ENCODE results near the gene PER1.
"Not testable (repeated sequence)": the region's sequence is repeated elsewhere in the genome, so short reads cannot be mapped to it uniquely, and the experiment has no call there.

PER1 gene

DNA sequence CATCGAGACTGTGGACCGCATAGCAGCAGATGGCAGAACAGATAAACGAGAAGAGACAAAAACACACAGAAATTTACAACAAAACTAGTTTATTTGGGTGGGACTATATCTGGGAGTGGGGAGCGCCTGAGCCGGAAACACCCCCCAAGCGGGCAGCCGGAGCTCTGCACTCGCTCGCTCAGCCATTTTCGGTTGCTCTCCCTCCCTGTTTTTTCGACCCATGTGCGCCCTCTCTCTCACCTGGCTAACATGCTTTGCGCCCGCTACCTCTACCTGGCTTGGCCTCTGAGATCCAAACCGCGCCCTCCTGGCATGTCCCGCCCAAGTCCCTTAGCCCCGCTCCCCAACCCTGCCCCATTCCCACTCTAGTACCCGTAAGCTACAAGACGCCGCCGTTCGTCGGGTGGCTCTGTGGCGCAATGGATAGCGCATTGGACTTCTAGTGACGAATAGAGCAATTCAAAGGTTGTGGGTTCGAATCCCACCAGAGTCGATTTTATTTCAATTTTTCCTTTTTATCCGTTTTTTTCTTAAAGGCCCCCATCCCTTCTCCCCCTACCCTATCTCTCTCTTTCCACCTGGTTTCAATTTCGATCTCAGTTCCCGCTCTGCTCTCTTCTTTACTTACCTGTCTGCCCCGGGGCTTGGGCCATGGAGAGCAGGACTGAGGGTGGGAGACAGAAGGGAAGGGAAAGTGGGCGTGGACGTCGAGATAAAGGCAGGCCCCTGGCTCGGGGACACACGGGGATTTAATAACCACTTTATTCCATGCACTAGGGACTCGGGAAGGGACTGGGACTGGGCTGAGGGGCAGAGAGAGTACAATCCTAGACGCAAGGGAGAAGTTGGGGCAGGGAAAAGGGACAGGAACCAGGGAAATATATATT is 31.4 kb downstream of the PER1 start:
- DNase-seq = peak; percentile 67 to 69

DNA sequence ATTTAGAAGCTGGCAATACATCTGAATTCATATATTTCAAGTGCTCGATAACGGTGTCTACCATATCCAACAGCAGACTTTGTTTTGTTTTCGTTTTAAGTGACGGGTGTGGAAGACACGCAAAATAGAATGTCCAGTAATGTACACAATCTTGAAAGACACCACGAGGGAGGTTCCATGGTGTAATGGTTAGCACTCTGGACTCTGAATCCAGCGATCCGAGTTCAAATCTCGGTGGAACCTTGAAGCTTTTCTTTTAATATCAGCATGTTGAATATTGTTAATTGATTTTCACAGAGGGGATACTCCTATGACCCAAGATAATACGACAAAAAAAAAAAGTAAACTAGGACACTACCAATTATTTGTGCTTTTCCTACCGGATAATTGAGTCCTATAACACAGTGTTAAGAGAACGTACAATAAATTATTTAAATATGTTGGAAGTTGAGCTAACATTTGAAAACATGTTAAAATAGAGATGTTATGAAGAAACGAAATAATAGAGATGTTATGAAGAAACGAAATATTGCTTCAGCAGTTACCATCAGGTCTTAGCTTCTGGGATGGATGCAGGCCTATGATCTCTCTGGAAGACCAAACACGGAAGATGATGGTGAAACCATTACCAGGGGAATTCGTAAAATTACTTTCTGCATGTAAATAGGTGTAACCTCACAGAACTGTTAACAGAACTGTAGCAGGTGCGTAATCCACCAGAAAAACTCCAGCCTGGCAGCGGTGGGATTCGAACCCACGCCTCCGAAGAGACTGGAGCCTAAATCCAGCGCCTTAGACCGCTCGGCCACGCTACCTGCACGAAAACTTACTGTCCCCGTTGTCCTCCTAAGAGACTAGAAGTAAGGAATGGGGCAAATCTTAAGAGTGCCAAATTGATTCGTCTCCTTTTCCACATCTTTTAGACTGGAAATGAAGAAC is 32.4 kb downstream of the PER1 start:
- peak; percentile 78 to 80 for DNase-seq

DNA sequence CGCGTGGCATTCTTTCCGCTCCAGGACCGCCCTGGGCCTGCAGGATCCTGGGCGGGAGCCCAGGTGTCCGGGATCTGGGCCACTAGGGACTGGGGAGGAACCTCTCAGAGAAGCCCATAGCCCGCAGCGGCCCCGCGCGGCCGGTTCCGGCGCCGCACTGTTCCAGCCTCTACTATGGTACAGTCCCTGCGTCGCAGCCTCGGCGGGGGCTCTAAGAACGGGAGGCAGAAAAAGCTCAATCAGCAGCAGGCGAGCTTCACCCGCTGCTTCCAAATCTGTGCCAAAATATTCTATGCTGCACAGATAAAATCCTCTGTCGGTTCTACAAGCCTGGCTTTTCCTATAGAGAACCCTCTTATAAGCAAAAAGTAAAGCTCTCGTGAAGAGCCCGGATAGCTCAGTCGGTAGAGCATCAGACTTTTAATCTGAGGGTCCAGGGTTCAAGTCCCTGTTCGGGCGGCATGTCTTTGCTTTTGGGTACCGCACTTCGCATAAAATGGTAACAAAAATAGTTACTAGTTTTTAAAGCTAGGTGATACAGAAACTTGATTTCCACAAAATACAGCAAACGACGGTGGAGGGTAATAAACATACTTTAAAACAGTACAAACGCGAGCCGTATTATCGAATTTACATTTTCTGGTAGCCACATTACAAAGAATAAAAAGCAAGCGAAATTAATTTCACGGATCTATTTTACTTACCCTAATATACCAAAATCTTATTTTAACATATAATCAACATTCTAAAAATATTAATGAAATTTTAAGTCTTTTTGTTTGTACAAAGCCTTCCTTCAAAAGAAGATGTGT is 33.2 kb downstream of the PER1 start:
- peak; percentile 82 to 83 for DNase-seq

DNA sequence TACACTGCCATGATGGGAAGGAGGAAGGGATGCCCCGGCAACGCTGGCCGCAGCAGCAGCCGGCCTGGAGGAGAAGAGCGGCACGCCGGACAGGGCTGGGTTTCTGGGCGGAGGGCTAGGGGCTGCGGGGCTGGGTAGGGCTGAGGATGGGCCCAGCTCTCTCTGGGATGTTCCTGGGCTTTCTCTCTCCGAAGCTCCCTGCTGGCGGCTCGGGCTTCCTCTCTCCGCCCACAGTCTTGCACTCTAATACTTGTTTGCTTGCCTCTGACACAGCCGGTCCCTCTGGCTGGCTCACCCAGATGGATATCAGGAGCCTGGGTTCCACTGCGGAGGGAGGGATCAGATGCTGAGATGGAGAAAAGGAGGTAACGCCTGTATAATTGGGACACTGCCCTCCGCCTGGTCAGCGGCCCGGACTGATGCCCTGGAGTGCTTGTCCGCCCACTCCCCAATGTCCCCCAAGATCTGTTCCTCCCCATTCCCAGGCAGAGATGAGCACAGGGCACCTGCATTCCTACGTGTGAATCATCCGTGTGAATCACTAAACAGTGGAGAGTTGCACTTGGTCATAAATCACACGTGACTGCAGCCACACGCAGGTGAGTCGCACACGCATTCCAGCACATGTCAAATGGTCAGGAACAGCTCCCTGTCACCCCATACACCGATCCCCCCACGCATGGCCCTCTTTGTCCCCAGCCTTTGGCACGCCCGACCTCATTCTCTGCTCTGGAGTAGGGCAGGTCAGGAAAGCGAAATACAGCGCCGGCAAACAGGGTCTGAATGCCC is 34.0 kb downstream of the PER1 start, which contains the start of gene ALOXE3:
Gene ALOXE3, minus strand, starts transcription at position 535 of the 789 bp plus-strand sequence. Its CDS starts 524 bp downstream, at position 11.
- DNase-seq = peak in 1 of 2 experiments; percentile 29

DNA sequence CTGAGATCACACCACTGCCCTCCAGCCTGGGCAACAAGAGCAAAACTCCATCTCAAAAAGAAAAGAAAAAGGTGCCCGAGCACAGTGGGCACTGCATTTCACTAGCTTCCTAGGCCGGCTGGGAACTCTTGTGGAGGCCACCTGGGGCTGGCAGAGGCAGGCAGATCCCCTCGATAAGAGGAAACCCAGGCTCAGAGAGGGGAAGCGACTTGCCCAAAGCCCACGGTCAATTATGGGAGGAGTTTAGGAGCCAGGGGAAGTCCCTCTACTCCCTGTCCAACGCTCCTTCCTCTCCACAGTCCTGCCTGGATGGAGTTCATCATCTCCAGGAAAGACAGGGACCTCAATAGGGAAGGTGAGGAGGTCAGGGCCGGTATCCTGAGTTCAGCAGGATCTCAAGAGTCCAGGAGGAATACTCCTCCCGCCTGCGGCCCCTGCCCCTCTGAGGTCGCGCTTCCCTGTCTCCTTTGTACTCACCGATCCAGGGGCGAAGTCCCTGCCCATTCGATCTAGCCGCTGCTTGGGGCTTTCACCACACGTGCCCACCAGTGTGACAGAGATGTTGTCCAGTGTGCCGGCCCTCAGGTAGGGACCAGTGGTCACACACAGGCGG is 34.7 kb downstream of the PER1 start:
- DNase-seq = no peak

DNA sequence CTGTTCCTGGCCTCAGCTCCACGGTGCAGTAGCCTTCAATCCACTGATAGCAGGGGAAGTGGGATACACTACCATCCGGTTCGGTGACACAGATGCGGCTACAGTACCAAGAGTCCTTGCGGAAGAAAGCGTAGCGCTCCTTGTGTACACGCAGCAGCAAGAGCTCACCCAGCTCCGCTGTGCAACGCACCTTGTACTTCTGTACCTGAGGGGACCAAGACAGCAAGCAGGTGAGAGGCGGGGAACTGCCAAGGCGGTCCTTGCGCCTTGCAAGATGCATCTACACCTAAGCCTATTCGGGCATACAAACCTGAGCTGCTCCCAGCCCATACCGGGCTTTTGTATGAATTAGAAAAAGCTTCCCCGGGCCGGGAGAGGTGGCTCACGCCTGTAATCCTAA is 35.4 kb downstream of the PER1 start:
- DNase-seq = no peak

DNA sequence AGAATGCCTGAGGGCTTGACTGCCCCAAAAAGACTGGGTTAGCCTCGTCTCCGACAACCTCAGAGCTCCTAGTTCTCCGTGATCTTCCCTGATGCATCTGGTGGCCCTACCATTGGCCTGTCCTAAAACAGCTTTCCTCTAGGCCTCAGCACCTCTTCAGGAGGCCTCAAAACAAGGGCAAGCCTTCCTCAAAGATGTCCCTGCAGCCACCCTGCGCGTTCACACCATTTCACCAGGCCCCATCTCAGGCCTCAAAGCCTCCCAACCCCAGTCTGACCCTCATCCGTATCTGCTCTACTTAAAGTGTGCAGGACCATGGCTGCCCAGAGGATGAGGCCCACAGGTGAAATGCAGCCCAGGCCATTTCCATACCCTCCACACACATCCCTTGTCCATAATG is 41.3 kb downstream of the PER1 start:
- no peak for DNase-seq

DNA sequence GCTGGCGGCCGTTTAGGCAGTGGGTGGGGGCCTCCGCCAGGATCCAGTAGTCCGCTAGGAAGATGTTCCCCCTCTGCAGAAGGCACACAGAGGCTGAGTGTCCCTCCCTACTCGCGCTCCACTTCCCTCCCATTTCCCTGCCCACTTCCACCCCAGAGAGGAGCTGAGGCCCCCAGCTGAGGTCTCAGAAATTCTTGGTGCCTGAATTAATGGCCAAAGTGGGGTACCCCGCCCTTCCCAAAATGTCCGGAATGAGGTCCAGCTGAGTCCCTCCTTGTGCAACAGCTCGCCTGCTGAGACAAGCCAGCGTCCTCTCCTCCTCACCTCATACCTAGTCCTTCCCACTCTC is 41.8 kb downstream of the PER1 start:
- DNase-seq = no peak

DNA sequence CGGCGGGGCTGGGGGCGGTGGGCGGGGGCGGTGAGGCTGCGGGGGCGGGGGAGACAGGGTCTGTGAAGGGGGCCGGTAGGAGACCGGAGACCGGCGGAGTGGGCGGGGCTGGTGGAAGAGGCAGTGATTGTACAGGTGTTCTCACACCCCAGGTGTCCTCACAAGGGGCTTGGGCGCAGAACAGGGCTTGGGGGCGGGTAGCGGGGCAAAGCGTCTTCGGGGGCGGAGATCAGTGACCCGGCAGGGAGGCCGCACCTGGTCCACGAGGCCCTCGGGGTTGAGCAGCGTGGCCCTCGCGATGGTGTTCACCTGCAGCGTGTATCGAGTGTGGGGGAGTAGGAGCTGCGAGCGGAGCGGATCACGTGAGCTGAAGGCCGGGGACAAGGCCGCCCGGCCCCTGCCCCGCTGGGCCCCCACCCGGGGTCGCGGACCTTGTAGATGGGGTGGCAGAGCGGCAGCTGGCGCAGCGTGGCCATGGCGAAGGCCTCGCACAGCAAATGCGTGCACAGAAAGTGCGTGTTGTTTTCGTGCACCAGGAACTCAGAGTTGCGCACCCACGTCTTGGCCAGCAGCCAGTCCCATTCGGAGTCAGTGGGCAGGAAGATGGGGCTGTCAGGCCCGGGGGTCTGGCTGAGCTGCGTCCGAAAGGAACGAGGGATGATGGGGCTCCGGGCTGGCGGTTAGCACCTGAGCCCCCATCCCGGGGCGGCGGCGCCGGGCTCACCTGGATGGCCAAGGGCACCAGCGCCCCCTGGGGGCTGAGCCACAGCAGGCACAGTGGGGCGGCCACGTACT is 42.3 kb downstream of the PER1 start:
- DNase-seq = peak; percentile 76 to 78

DNA sequence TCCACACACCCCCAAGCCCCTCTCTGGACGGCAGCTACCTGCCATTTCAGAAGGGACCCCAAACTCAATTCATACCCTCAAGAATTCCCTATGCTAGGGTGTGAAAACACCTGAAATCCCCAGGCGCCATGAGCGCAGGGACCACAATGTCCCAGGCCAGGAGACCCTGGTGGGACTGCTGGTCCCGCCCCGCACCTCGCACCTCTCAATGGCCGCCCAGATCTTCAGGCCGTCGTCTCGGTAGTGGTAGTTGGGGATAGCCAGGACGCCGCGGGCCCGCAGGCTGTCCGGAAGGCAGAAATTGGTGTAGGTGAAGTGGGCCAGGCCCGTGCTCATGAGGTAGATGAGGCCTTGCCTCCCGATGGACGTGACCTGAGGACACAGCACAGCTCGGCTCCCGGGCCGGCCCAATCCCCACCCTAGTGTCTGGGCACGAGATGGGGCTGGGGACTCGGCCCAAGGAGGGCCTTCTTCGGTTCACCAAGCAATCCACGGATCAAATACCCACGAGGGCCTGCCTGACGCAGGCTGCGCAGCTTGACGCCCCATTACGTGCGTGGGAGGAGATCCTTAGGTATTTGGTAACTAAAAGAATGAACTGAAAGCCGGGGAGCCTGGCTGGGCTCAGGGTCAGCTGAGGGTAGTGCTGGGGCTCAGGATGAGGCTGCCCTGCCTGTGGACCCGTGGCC is 43.1 kb downstream of the PER1 start:
- DNase-seq = no peak

DNA sequence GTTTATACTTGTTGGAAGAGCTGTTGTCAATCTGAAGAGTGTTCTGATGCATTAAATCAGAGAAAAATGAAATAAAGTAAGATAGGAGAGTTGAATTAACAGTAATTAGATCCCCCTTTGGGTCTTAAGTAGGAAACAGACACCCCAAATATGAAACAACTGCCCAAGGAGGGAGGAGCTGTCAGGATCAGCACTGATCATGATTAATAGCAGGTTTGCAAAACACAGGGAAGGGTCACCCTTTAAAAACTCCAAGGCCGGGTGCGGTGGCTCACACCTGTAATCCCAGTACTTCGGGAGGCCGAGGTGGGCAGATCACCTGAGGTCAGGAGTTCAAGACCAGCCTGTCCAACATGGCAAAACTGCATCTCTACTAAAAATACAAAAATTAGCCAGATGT is 45.2 kb downstream of the PER1 start:
- DNase-seq = not testable (repeated sequence)

DNA sequence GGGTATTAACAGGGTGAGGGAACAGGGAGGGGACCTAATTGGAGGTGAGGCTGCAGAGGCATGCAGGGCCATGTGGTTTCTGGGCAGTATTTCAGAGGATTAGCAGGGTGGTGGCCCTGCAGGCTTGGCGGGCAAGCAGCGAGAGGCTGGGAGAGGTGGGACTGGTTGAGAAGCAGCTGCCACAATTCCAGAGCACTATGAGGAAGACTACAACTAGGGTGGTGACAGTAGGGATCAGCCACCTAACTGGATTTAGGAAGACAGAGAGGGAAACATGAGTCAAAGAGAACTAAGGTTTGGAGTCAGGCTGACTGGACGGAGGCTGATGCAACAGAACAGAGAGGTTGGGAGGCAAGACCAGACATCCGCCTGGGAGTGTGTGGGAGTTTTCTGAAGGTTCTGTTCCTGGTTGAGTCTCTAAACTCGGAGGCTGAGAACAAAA is 46.2 kb downstream of the PER1 start:
- no peak for DNase-seq

DNA sequence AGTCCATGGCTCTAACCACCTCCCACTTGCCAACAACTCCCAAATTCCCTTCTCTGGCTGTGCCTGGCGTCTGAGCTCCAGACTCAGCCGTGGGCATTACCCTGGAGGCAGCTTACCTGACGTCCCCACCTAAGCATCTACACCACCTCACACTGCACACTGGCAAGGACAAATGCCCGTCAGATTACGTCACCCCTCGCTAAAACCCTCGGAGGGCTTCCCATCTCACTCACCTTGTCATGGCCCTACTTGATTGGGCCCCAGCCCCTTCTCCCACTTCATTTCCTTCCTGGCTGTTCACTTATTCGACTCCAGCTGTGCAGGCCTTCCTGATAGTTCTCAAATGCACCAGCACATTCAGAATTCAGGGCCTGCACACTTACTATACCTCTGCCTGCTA is 47.3 kb downstream of the PER1 start:
- no peak for DNase-seq

DNA sequence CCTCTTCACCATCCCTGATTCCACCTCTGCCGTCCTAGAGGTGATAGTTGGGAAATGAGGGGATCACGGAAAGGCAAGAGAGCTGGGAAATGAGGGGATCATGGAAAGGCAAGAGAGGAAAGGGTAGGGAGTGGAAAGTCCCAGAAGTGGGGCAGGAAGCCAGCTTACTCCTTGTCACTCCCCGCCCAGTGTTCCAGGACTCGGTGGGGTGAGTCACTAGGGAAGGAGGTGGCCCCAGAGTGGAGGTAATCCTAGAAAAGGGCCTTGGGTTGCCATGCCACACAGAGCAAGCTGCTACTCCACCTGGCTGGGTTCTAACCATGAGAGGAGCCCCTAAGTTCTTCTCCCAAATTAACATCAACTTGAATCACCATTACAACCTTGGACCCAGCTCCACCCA is 48.7 kb downstream of the PER1 start:
- DNase-seq = no peak

DNA sequence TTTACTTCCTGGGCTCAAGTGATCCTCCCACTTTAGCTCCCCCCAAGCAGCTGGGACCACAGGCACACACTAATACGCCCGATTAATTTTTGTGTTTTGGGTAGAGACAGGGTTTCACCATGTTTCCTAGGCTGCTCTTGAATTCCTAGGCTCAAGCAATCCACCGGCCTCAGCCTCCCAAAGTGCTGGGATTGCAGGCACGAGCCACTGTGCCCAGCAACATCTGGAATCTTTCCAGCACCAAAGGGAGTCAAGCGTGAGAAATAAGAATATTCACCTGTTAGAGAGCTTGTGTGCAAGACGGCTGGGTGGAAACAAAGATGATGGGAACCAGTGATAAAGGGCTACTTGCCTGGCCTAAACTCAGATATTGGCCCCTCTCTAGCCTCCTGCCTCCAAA is 50.5 kb downstream of the PER1 start:
- no peak for DNase-seq

DNA sequence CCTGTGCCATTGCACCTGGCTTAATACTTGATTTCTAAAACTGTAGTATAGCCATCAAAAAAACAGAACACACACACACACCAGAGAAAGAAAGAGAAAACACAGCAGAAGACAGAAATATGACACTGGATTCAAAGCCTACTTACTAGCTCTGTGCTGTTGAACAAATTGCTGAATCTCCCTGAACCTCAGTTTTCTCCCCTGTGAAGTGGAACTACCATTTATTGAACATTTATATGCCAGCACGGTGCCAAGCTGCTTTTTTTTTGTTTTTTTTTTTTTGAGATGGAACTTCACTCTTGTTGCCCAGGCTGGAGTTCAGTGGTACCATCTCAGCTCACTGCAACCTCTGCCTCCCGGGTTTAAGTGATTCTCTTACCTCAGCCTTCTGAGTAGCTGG is 51.4 kb downstream of the PER1 start:
- DNase-seq = no peak

DNA sequence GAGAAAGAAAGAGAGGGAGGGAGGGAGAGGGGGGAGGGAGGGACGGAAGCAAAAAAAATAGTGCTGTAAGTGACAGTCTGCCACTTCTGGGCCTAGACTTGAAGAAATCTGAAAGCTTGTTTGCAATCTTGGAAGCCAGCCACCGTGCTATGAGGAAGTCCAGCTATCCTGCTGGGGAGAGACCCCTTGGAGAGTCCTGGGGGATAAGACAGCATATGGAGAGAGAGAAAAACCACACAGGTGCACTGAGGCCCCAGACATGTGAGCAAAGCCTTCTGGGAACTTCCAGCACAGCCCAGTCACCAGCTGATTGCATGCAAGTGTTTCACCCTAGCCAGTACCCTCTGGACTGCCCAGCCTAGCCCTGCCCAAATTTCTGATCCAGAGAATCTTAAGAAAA is 52.1 kb downstream of the PER1 start:
- DNase-seq = no peak

DNA sequence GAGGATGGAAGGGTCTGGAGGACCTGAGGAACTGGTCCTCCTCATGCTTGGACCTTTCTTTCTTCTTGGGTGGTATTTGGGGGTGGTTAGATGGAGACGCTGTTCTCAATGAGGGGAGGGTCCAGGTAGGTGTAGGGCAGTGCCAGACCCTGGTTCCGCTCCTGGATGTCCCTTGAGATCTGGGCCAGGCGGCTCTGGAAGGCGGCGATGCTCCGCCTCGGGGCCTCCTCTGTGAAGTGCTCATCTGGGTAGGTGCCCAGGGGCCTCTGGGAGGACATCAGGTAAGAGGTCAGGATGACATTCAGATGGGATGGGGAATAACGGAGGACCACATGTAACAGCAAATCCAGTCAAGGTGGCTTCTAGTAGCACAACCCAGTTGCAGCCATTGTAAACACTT is 55.7 kb downstream of the PER1 start:
- DNase-seq = no peak

DNA sequence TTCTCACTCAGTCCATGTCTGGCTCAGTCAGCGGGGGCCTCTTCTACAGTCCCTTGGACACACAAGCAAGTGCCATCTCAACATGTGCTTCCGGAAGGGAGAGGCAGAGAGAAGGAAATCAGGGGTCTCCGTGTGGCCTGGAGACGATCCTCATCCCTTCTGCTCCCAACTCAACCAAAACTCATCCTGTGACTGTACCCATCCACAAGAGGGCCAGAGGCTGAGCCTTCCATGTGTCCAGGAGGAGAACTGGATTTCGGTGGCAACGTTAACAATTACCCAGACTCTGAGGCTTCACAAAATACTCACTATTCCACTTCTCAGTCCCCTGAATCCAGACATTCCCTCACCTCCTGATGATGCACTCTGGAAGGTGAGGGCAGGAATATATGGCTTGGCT is 56.8 kb downstream of the PER1 start:
- no peak for DNase-seq
